ENCODE measurements around the gene LAMA3.
"Not testable (repeated sequence)": the region's sequence is repeated elsewhere in the genome, so short reads cannot be mapped to it uniquely, and the experiment has no call there.

Gene LAMA3

DNA sequence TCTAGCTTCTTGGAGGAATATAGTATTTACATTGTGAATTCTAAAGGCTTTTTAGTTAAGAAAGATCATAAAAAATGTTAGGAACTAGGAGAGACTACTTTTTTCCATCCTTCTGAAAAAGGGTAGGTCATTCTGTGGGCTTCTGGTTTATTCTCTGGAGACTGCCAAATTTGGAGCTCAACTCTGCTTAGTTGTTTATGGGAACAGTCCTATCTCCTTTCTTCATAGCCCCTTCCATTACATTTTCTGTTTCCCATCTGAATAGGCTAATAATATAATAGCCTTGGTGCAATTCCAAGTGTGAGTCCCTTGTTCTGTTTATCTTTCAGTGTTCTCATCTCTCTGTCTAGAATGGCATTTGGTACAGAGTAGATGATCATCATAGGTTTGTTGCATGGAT, 15.6 kb downstream of the LAMA3 start:
- no peak for DNase-seq

DNA sequence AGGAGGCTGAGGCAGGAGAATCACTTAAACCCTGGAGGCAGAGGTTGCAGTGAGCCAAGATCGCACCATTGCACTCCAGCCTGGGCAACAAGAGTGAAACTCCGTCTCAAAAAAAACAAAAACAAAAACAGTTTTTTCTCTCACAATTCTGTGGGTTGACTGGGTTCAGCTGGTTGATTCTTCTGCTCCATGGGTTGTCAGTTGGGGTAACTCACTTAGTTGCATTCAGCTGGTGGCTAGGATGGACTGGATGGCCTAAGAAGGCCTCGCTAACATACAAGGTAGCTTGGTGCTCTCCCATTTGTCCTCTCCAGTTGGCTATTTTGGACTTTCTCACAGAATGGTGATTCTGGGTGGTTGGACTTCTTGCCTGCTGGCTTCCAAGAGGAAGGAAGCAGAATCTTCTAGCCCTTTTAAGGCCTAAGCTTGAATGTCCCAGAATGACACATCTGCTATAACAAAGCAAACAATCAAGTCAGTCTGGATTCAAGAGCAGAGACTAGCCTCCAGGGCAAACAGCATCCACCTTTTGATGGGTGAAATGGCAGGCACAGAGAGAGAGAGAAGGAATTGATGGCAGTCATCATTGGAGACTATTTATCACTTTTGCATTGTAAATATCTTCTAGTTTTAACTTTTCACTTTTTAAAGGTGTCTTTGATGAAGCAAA, 17.9 kb downstream of the LAMA3 start:
- DNase-seq: no peak

DNA sequence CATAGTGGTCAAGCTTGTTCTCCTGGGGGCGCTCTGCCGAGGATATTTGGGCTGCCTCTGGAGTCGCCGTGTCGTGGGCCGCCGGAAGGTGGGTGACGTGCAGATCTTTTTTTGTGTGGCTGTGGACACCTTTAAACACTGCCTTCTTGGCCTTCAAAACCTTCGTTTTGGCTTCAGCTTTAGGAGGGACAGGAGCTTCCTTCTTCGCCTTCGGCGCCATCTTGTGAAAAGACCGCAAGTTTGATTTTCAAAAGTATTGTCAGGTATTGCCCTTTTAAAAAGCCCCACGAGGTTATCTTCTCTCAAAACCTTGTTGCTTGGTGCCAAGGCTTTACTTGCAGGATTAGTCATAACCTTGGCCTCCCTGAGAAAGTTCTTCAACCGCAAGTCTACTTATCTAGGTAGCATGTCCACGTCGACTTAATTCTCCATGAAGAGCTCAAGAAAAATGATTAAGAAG, 20.8 kb downstream of the LAMA3 start:
- DNase-seq: no peak

DNA sequence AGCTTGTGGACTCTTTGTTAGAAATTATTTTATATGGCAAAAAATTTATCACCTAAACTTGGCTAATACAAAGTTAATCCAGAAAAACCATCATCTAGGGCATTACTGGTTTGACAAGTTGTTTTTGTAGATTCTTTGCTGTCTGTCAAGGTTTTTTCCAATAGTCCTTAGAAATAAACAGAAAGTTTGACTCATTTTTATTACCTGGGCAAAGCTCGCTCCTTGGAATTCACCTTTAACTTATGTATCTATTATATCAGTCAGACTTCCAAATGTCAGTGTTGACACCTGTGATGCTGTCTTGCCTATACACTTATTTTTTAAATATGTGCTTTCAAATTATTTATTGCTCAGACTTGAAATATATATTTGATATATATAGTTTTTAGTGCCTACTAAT, 21.7 kb downstream of the LAMA3 start:
- DNase-seq: no peak

DNA sequence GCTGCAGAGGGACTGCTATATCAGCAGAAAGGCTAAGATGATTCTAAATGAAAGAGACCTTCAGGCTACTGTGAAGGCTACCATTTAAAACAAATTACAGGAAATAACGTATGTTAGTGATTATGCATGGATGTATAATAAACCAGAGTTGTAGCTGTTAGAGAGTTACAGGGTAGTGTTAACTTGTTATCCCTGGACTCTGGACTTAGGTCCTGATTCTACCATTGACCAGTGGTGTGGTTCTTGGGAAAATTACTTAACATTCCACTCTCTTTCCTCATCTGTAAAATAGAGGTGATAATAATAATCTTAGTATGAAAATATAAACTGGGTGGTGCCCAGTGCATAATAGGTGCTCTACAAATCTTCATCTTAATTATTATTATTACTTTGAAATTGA, 22.2 kb downstream of the LAMA3 start:
- no peak for DNase-seq

DNA sequence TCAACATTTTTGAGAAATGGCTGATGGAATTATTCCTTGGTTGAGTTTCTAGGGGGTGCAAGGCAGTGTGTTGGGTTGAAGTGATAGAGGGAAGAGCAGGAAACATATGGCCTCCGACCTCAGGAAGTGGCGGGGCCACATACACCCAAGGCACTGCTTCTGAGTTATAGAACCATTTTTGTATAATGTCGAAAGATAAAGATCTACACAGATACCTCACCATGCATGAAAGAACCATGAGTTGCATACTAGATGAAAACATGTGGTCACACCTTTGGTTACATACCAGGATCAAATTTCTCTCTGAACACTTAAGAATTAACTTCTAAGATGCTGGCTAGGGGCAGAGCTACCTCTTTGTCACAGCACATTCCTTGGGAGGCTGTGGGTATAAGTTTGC, 23.2 kb downstream of the LAMA3 start:
- DNase-seq: no peak

DNA sequence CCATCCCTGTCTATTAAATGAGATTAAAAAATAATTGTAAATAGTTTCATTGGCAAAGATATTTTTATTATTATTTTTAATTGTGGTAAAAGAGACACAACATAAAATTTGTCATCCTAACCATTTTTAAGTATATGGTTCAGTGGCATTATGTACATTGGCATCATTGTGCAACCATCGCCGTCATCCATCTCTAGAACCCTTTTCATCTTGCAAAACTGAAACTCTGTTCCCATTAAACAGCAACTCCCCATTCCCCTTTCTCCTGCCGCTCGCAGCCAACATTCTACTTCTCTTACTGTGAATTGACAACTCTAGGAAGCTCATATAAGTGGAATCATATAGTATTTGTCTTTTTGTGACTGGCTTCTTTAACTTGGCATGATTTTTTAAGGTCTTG, 25.3 kb downstream of the LAMA3 start:
- DNase-seq: no peak

DNA sequence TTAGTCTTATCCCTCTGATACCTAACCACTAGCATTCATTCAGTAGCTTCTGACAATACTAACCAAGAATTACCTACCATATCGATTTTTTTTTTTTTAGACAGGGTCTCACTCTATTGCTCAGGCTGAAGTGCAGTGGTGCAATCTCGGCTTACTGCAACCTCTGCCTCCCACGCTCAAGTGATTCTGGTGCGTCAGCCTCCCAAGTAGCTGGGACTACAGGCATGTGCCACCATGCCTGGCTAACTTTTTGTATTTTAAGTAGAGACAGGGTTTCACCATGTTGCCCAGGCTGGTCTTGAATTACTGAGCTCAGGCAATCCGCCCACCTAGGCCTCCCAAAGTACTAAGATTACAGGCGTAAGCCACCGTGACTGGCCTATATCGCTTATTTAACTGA, 26.8 kb downstream of the LAMA3 start:
- DNase-seq: not testable (repeated sequence)

DNA sequence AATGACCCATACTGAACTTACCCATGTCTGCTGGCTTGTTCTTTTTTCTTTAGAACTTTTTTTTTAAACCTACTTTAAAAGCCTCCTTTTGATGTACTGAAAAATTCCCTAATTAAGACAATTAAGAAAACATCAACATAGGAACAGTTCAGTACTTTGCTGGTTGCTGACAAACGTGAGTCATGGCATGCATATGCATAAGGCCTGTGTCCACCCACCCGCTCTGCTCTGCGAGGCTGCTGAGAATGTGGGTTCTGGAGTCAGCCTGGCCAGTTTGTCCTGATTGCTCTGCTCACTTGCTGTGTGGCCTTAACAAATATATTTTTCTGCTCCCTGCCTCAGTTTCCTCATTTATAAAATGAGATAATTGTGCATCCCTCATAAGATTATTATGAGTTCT, 27.3 kb downstream of the LAMA3 start:
- DNase-seq: no peak

DNA sequence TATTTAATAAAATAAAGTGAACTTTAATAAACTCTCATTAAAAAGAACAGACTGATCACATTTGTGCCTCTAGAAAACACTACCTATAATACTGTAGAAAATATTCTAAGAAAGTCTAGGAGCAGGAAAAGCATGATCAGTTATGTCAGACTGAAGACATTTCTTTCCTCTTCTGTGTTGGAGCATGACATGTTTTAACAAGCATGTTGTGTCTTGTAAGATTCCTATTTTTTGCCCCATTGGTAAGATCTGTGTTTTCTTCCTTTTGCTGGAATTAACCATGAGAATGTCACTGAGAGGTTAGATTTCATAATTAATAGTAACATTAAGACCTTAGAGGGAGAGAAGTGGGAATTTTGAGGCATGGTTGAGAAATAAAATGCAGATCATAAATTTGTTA, 27.7 kb downstream of the LAMA3 start:
- DNase-seq: no peak

DNA sequence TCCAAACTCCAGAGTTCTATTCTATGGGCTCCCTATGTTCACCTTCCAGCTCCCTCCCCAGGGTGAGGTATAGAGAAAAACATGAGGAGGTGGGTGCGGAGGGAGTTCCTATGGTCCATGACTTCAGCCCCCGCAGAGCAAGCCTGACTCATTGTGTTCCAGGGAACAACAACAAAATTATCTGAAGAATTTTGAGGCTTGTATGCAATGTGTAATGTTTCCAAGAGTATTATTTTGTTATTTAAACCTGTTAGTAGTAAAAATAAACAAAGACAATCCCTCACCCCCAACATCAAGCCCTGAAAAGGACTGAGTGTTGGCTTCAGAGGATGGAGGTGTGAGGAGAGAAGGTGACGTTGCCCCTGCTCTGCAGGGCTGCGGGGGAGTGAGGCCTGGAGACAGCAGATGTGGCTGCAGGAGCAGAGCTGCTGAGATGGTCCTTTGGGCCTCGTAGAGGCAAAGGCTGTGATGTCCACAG, 29.0 kb downstream of the LAMA3 start:
- DNase-seq: no peak

DNA sequence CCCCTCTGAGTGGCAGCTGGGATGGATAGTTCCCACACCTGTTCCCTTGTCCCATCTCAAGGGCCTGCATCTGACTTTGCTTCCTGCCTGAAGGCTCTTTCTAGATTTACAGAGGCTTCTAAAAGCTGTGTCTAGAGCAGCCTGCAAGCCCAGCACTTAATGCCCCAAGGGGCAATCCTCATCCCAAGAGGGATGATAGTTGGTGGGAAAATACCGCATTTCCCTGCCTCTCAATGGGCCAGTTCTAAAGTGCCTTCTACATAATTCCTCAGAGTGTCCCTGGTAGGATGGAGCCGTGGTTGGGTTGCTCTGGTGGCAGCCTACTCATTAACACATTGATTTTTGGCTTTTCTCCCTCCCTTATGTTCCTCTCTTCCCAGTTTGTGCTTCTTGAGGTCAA, 29.5 kb downstream of the LAMA3 start:
- DNase-seq: no peak

DNA sequence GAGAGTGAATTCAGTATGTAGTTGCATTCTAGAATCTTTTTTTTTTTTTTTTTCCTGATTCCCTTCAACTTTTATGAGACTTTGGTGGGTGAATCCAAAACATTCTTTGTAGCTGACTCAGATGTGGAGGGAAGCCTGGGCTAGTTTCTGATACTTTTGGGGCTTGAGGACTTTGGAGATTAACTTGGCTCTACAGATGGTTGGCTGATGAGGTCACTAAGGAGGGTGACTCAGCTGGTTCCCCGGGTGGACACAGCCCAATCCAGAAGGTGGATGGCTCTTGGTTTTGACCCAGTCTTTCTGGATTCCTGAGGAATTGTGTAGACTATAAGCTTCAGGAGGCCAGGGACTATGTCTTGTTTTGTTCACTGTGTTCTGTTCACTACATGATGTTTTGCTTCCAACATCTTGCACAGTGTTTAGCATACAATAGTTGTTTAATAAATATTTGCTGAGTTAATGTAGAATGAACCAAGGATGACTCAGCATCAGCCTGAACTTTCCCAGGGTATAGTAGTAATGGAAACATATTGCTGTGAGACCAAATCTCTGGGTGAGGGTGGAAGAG, 30.5 kb downstream of the LAMA3 start:
- DNase-seq: no peak

DNA sequence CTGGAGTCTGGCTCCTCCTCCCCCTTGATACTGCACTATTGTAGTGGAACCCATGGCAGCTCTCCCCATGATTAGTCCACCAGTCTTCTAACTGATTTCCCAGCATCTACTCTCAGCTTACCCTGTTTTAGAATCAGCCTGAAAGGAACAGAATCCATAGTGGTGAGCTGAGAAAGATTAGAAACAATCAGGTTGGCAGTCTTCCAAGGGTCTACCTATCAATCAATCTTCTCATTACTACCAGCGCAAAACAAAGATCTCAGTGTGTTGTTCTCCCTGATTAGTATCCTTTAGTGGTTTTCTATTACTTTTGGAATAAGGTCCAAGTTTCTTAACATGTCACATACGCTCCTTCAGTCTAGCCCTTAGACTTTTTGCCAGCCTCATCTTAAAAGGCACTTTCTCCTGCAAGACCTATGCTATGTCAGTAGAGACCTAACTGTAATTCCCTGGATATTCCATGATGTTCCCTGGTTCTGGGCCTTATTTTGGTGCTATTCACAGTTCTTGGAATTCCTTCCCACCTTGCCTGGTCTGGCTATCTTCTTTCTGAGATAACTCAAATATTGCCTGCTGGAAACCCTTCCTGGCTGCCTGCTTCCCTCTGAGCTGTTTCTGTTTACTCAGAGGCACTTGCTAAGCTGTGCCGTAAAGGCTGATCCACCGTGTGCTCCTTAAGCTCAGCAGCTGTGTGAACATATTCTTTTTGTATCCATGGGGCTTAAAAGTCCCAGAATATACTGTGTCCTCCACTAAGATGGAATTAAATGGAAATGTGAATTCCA, 32.6 kb downstream of the LAMA3 start:
- DNase-seq: no peak

DNA sequence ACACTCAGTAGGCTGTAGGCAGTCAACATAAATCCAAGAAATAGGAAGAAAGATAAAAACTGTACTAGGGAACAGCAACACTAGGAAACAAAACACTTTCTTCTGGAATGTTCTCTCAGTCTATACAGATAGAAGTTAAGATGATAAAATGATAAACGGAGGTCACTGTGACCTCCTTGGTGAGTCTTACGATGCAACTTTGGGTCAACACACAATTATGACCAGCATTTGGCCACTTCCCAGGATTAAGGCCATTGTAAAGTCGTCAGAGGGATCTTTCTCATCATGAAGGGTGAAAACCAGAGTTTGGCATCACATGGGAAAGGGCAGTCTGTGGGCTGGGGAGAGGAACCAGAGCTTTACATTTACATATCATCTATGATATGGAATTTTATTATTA, 33.4 kb downstream of the LAMA3 start:
- no peak for DNase-seq

DNA sequence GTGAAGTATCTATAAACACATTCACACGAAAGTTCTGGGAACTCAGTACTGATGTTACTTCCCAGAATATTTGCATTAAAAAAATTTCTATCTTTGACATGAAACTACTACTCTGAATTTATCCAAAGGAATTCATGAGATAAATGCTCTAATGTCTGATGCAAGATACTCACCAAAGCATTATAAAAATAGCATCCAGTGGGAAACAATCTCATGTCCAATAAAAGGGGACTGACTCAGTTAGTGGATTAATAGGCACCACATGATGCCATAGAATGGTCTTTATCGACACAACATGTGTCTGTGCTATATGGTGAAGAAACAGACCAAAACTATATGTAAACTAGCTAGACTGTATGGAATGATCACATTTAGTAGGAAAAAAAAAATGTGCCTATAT, 33.9 kb downstream of the LAMA3 start:
- no peak for DNase-seq

DNA sequence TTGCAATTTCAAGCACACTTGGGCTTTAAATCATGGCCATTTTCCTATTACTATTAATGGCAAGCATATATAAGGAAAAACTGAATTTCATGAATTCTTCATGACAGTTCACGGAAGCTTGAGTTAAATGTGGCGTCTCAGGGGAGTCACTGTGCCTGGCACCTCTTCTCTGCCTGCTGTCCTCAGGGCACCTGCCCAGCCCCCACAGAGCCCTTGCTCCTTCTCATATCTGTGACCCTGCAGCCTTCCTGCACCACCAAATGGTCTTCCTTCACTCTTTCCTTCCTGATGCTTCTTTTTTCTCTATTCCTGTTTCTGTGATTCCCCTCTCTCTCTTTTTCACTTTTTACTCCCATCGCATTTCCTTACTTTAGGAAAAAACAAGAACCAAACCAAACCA, 35.4 kb downstream of the LAMA3 start:
- no peak for DNase-seq

DNA sequence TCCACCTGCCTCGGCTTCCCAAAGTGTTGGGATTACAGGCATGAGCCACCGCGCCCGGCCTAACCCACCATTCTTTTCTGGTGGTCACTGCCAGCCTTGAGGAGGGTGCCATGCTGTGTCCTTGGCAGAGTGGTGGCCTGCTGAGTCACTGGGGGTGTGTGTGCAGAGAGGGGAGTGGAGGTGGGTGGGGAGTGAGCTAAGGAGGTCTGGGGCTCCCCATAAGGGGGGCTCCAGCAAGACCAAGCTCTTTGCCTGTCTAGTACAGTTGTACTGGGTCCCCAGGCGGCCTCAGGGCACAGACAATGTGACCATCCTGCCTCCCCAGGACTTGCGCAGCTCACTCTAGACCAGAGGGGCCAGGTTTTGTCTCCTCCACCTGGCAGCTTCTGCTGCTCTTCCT, 36.1 kb downstream of the LAMA3 start:
- no peak for DNase-seq

DNA sequence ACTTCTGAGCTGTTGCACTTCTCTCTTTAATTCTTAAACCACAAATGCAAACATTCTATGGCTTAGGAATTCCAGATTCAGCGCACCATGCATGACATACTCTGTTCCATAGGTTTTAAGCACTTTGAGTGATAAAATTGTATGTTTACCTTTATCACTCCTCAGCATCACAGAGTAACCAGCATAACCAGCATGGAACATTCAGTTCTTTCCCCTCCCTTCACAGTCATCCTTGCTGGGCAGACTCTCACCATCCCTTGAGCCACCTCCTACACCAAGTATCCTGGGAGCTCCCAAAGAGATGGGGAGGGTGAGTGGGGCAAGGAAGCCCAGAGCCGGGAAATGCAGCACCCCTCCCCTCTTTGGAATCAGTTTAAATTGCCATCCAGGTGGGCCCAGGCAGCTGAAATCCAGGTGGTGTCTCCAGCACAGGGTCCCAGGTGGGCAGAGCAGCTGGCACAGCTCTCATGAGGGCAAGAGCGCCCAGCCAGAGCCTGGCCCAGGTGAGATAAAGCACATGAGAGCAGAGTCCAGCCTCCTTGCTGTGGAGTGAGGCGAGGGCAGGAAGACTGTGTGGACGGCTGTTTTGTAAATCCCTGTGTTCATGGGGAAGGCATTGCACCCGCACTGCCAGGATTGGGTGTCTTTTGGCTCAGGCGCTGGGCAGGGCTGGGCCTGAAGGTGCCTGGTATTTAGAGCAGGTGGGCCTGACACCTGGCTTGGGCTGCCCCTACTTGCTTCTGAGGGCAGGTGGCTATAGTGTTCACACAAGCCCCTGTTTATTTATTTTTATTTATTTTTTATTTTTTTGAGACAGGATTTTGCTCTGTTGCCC, 36.8 kb downstream of the LAMA3 start:
- DNase-seq: no peak

DNA sequence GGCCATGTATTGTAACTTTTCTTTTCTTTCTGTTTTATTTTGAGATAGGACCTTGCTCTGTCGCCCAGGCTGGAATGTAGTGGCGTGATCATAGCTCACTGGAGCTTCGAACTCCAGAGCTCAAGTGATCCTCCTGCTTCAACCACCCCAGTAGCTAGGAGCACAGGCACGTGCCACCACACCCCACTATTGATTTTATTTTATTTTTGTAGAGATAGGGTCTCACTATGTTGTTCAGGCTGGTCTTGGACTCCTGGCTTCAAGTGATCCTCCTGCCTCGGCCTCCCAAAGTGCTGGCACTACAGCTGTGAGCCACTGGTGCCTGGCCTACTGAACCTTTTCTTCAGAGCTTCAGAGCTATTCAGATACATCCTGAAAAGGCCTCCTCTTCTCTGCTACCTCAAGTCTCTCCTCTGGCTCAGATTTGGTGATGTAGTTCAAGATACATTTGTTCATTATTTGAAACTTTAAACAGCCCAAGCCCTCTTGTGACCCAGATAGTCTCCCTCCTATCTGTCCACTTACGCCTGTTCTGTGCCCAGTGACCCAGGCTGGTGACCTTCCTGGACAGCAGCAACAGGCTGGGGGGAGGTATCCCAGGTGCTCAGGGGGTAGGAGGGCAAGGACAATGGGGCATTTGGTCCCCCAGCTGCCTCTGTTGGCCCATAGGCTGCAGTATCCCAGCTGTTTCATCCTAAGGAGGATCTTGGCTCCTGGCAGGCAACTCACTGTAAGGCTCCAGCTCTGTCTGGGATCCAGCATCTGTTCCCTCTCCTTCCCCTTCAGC, 38.6 kb downstream of the LAMA3 start:
- DNase-seq: no peak

DNA sequence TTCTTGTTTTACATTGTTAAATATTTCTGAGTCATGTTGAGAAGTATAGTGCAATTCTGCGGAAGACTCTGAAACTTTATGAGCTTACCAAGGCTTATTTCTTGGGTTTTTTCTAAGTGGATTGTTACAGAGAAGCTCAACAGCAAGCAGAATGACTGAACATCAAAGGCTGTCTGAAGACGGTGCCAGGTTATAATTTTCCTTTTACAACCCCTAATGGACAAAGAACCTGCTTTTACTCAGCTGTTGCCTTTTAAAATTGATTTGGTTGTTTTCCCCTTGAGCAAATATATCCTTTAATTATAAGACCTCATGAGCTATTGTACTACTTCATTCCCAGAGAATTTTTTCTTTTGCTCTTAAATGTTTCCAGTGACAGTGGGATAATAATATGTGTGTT, 41.6 kb downstream of the LAMA3 start:
- DNase-seq: no peak

DNA sequence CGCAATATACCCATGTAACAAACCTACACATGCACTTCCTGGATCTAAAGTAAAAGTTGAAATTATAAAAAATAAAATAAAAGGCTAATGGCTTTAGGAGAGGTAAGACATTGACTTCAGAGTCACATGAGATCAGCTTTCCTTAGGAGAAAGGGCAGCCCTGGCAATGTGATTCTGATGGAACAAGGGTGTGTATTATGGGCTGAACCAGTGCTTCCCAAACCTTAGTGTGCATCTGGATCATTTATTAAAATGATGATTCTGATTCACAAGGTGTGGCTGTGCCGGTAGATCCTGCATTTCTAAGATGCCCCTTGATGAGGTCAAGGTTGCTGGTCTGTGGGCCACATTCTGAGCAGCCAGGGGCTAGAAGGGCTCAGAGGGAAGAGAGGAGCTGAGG, 42.6 kb downstream of the LAMA3 start:
- no peak for DNase-seq

DNA sequence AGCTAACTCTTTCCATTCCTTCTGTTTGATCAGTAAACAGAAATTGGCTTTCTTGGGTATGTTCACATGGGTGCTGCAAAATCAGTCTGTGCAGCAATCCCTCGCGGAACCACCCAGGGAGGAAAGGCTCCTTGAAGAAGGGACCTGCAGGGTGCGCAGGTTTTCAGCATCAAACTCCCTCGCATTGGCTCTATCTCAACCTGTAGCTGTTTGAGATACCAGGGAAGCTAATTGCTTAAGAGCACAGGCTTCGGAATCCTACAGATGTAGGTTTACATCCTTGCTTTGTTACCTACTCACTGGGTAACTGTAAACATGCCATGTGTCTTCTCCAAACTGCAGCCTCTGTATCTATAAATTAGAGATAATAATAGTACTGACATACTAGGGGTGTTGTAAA, 43.2 kb downstream of the LAMA3 start:
- DNase-seq: no peak

Data from stimulated activated CD4-positive, alpha-beta T cell treated with anti-CD3 and anti-CD28 coated beads, Interleukin-15, amount 100 ng/mL, for 24 hours (primary cell).